HCT116 (cell line): ENCODE data around the gene THEM4.

Source experiments
- CEBPB ChIP-seq: IDR thresholded peaks from 2 replicates; pipeline ENCODE4 v1.6.1; 2012; ENCODE audit warnings: low read depth
- CTCF ChIP-seq, 3 experiments: fragments of 200-600 bp in 1 of 3; sonication (generic) in 1 of 3; IDR thresholded peaks in 2 of 3; conservative IDR thresholded peaks in 1 of 3; 2 replicates each; pipeline ENCODE4 v1.5.1; 2012 to 2017; ENCODE audit warnings: low read depth in 2 of 3, low read length in 2 of 3, antibody characterized with exemption in 1 of 3, borderline replicate concordance in 1 of 3, control low read depth in 1 of 3, mild to moderate bottlenecking in 1 of 3, mixed read lengths in 1 of 3, mixed run types in 1 of 3, moderate library complexity in 1 of 3; ENCODE audit not compliant: insufficient read depth in 1 of 3
- ELF1 ChIP-seq: IDR thresholded peaks from 2 replicates; pipeline ENCODE4 v1.6.1; 2012; ENCODE audit warnings: low read depth, borderline replicate concordance
- MAX ChIP-seq: IDR thresholded peaks from 2 replicates; pipeline ENCODE4 v1.6.1; 2012
- POLR2A ChIP-seq: IDR thresholded peaks from 2 replicates; pipeline ENCODE4 v1.7.0; 2011; ENCODE audit warnings: borderline replicate concordance; ENCODE audit not compliant: insufficient read depth, insufficient read length; ENCODE audit errors: extremely low read depth
- POLR2AphosphoS5 ChIP-seq: IDR thresholded peaks from 2 replicates; pipeline ENCODE4 v1.6.1; 2011; ENCODE audit warnings: mild to moderate bottlenecking, low read depth, low read length, moderate library complexity
- RAD21 ChIP-seq: IDR thresholded peaks from 2 replicates; pipeline ENCODE4 v1.6.1; 2012; ENCODE audit warnings: low read depth, mild to moderate bottlenecking
- SP1 ChIP-seq: IDR thresholded peaks from 2 replicates; pipeline ENCODE4 v1.6.1; 2012; ENCODE audit warnings: low read depth
- TCF7L2 ChIP-seq: IDR thresholded peaks from 2 replicates; pipeline ENCODE4 v1.7.0; 2011; ENCODE audit warnings: borderline replicate concordance, inconsistent platforms; ENCODE audit not compliant: insufficient read depth, insufficient read length; ENCODE audit errors: extremely low read depth
- YY1 ChIP-seq: IDR thresholded peaks from 2 replicates; pipeline ENCODE4 v1.6.1; 2011; ENCODE audit warnings: low read length, low read depth, moderate library complexity, mild to moderate bottlenecking; ENCODE audit not compliant: insufficient replicate concordance; ENCODE audit errors: extremely low read depth

- TF ChIP-seq YY1 (no peak), POLR2AphosphoS5 (no peak), POLR2A (no peak), CTCF (IDR thresholded peaks at IDR 0.05 in 2 of 3, conservative IDR thresholded peaks at IDR 0.05 in 1 of 3; ENCODE audit: borderline replicate concordance in 1 of 3, insufficient read depth in 1 of 3, low read depth in 2 of 3, low read length in 2 of 3) (no peak), CEBPB (no peak), TCF7L2 (no peak), SP1 (no peak), ELF1 (no peak), MAX (no peak), RAD21 (no peak)
Measured at GRCh38 chr1:151958959-151959358, 49.6 kb upstream of the THEM4 start.
